Right lobe of liver (tissue), 4 donors: ENCODE measurements around the gene FGF22.
"Not testable (repeated sequence)": the region's sequence is repeated elsewhere in the genome, so short reads cannot be mapped to it uniquely, and the experiment has no call there.

Experiments used
- POLR2A ChIP-seq: fragments of 450-650 bp; IDR thresholded peaks from one replicate; pipeline ENCODE4 v1.6.1; 2017; ENCODE audit warnings: antibody characterized with exemption, mild to moderate bottlenecking
- TF ChIP-seq, protein P1 (sequence below), 4 donors: fragments of 200-600 bp in 3 of 4; fragments of 450-650 bp in 1 of 4; IDR thresholded peaks; one replicate each; pipeline versions ENCODE4 v1.5.1 to v1.8.0; 2016 to 2022; ENCODE audit warnings: antibody characterized with exemption in 4 of 4, mild to moderate bottlenecking in 2 of 4
- donor health status: DM: no; HTN: no; CAD: no.
- donor health status: DM: no; HTN: no; CAD: no.
- donor health status: DM: no; HTN: yes; CAD: no.

DNA sequence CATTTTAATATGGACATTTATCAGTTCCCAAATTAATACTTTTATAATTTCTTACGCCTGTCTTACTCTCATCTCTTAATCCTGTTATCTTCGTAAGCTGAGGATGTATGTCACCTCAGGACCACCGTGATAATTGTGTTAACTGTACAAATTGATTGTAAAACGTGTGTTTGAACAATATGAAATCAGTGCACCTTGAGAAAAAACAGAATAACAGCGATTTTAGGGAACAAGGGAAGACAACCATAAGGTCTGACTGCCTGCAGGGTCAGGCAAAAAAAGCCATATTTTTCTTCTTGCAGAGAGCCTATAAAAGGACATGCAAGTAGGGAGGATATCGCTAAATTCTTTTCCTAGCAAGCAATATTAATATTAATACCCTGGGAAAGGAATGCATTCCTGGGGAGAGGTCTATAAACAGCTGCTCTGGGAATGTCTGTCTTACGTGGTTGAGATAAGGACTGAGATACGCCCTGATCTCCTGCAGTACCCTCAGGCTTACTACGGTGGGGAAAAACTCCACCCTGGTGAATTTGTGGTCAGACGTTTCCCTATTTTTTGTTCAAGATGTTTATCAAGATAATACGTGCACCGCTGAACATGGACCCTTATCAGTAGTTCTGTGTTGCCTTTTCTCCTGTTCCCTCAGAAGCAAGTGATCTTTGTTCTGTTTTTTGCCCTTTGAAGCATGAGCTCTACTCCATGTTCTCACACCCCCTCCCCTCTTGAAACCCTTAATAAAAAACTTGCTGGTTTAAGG lies 29.2 kb downstream of the FGF22 start:
- TF ChIP-seq, protein P1, sequence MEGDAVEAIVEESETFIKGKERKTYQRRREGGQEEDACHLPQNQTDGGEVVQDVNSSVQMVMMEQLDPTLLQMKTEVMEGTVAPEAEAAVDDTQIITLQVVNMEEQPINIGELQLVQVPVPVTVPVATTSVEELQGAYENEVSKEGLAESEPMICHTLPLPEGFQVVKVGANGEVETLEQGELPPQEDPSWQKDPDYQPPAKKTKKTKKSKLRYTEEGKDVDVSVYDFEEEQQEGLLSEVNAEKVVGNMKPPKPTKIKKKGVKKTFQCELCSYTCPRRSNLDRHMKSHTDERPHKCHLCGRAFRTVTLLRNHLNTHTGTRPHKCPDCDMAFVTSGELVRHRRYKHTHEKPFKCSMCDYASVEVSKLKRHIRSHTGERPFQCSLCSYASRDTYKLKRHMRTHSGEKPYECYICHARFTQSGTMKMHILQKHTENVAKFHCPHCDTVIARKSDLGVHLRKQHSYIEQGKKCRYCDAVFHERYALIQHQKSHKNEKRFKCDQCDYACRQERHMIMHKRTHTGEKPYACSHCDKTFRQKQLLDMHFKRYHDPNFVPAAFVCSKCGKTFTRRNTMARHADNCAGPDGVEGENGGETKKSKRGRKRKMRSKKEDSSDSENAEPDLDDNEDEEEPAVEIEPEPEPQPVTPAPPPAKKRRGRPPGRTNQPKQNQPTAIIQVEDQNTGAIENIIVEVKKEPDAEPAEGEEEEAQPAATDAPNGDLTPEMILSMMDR (IDR thresholded peaks at IDR 0.05), result not testable (repeated sequence)
- not testable (repeated sequence) for TF ChIP-seq POLR2A
